Measurements from ENCODE around the gene RGMA. TPM values are rescaled to one million over a fixed set of nuclear protein-coding genes. Genes with fewer than 3 reads are reported as not detected.
"Not testable (repeated sequence)": the region's sequence is repeated elsewhere in the genome, so short reads cannot be mapped to it uniquely, and the experiment has no call there.

Gene RGMA
- total and polyA plus RNA-seq, 2 donors (not counting 3 experiments of a cell fraction or from before 2014, with no cell fraction given), result 0.06 to 0.13 TPM

GRCh38 chr15:93031557-93032384 is 57.2 kb downstream of the RGMA start:
- H3K4me3 ChIP-seq (replicated peaks in 1 of 3; ENCODE audit: insufficient read depth in 1 of 3, low read depth in 1 of 3, low read length in 3 of 3); H3K27me3 ChIP-seq (ENCODE audit: control insufficient read depth in 2 of 2, insufficient read depth in 2 of 2, low read length in 2 of 2); H3K9me1 ChIP-seq (replicated peaks; ENCODE audit: control insufficient read depth, extremely low read depth, insufficient read depth, low read length); FAIRE-seq; BruUV-seq (replicated peaks); H3K9me3 ChIP-seq (replicated peaks; ENCODE audit: control insufficient read depth, insufficient read depth, low read length); dilution Hi-C loops (cut with MboI; ENCODE audit: extremely low pct_ligation_motif_present, low sequenced_read_pairs); H3K27ac ChIP-seq (ENCODE audit: insufficient read depth, low read depth, low read length); H3K36me3 ChIP-seq (ENCODE audit: control insufficient read depth in 2 of 2, extremely low read depth in 1 of 2, insufficient read depth in 2 of 2, low read length in 2 of 2); H3K79me2 ChIP-seq (ENCODE audit: control insufficient read depth, insufficient read depth, low read length); DNase-seq (ENCODE audit: low read depth, low spot score); H3K4me2 ChIP-seq (ENCODE audit: insufficient read depth, low read length); H2AFZ ChIP-seq (ENCODE audit: low read depth, low read length); H3K9ac ChIP-seq (replicated peaks; ENCODE audit: extremely low read depth, insufficient read depth, low read length); POLR2A ChIA-PET; H4K20me1 ChIP-seq (replicated peaks; ENCODE audit: control insufficient read depth, extremely low read depth, insufficient read depth, low read length): not testable (repeated sequence)
- H3K4me1 ChIP-seq (ENCODE audit: control insufficient read depth, extremely low read depth, insufficient read depth, low read length), result peaks cover 21% of the 10 kb centered on the region
- CTCF ChIA-PET, result interaction anchor here (0.6 to 6.8 kb wide), 4 partner anchors 22 to 1293 kb away, joined by 3 to 137 read pairs (median 13); no protein-coding TSS in a partner anchor
- intact Hi-C loops (cut with micrococcal nuclease), result loop anchor here (2.0 to 5.0 kb wide), 3 partner anchors 41 to 966 kb away; no protein-coding TSS in a partner anchor

- Histone ChIP-seq H3K9me1 (replicated peaks; ENCODE audit: control insufficient read depth, extremely low read depth, insufficient read depth, low read length) (no peaks in the 10 kb centered on the region), H3K36me3 (ENCODE audit: control insufficient read depth in 2 of 2, extremely low read depth in 1 of 2, insufficient read depth in 2 of 2, low read length in 2 of 2) (peaks cover 2 to 8% of the 10 kb centered on the region in 2 experiments), H3K27ac (ENCODE audit: insufficient read depth, low read depth, low read length) (no peak overlapping the region), H3K79me2 (ENCODE audit: control insufficient read depth, insufficient read depth, low read length) (peaks cover 3% of the 10 kb centered on the region), H2AFZ (ENCODE audit: low read depth, low read length) (no peak overlapping the region), H3K4me3 (replicated peaks in 1 of 3; ENCODE audit: insufficient read depth in 1 of 3, low read depth in 1 of 3, low read length in 3 of 3) (no peak overlapping the region), H3K9me3 (replicated peaks; ENCODE audit: control insufficient read depth, insufficient read depth, low read length) (no peaks in the 10 kb centered on the region), H3K27me3 (ENCODE audit: control insufficient read depth in 2 of 2, insufficient read depth in 2 of 2, low read length in 2 of 2) (no peaks in the 10 kb centered on the region), H3K4me1 (ENCODE audit: control insufficient read depth, extremely low read depth, insufficient read depth, low read length) (peaks cover 23% of the 10 kb centered on the region), H4K20me1 (replicated peaks; ENCODE audit: control insufficient read depth, extremely low read depth, insufficient read depth, low read length) (peaks cover 3% of the 10 kb centered on the region), H3K4me2 (ENCODE audit: insufficient read depth, low read length) (no peak overlapping the region), H3K9ac (replicated peaks; ENCODE audit: extremely low read depth, insufficient read depth, low read length) (no peak overlapping the region)
- intact Hi-C loops (cut with micrococcal nuclease), result loop anchor here (2.0 to 5.0 kb wide), 3 partner anchors 42 to 966 kb away; no protein-coding TSS in a partner anchor
- DNase-seq (ENCODE audit: low read depth, low spot score), result no peak
- TF ChIP-seq CTCF (IDR thresholded peaks at IDR 0.05; ENCODE audit: extremely low read depth in 1 of 2, insufficient read depth in 1 of 2, low read depth in 1 of 2, low read length in 2 of 2), result no peak
- TF ChIP-seq POLR2AphosphoS5 (IDR thresholded peaks at IDR 0.05; ENCODE audit: insufficient read depth, low read depth, low read length), result no peak
- TF ChIP-seq FOS (IDR thresholded peaks at IDR 0.05; ENCODE audit: borderline replicate concordance, insufficient read depth, low read length), result no peak
- TF ChIP-seq MAX (IDR thresholded peaks at IDR 0.05; ENCODE audit: insufficient read depth, insufficient read length), result no peak
- TF ChIP-seq GATA2 (IDR thresholded peaks at IDR 0.05; ENCODE audit: insufficient read depth, insufficient read length, low read depth, low read length), result no peak
- no peak for TF ChIP-seq EZH2 (IDR thresholded peaks at IDR 0.05; ENCODE audit: borderline replicate concordance, low read depth, low read length, severe bottlenecking)
- TF ChIP-seq JUN (IDR thresholded peaks at IDR 0.05; ENCODE audit: borderline replicate concordance, insufficient read depth, insufficient read length, low read depth), result no peak
- no peak for TF ChIP-seq POLR2A (IDR thresholded peaks at IDR 0.05; ENCODE audit: low read depth, low read length)
- TF ChIP-seq MYC (IDR thresholded peaks at IDR 0.05; ENCODE audit: low read depth, low read length), result no peak
- FAIRE-seq, result no peak
- CTCF ChIA-PET, result interaction anchor here (1.0 to 6.8 kb wide), 8 partner anchors 15 to 1293 kb away, joined by 3 to 137 read pairs (median 8); no protein-coding TSS in a partner anchor
- dilution Hi-C loops (cut with MboI; ENCODE audit: extremely low pct_ligation_motif_present, low sequenced_read_pairs), result no loop called here
- POLR2A ChIA-PET, result no interaction called here
- BruUV-seq (replicated peaks), result no TSS peak
These were observed 57.9 kb downstream of the RGMA start for GRCh38 chr15:93031103-93031464.
